Esophagus muscularis mucosa (tissue), 4 donors: ENCODE data around the gene GFRA3.

ENCODE experiments used
- EP300 ChIP-seq: sonication (generic); formaldehyde crosslinking; IDR thresholded peaks from one replicate; pipeline ENCODE4 v1.6.1; 2017; ENCODE audit warnings: antibody characterized with exemption
- POLR2AphosphoS5 ChIP-seq, 2 donors: sonication (generic); formaldehyde crosslinking; IDR thresholded peaks; one replicate each; pipeline ENCODE4 v1.6.1; 2017; ENCODE audit warnings: antibody characterized with exemption in 2 of 2
- TF ChIP-seq, protein P1 (sequence below), 3 experiments: fragments of 200-600 bp in 2 of 3; fragments of 450-650 bp in 1 of 3; sonication (generic) in 2 of 3; IDR thresholded peaks; one replicate each; pipeline ENCODE4 v1.5.1; 2017 to 2019; ENCODE audit warnings: antibody characterized with exemption in 3 of 3, mild to moderate bottlenecking in 2 of 3, moderate library complexity in 1 of 3

DNA sequence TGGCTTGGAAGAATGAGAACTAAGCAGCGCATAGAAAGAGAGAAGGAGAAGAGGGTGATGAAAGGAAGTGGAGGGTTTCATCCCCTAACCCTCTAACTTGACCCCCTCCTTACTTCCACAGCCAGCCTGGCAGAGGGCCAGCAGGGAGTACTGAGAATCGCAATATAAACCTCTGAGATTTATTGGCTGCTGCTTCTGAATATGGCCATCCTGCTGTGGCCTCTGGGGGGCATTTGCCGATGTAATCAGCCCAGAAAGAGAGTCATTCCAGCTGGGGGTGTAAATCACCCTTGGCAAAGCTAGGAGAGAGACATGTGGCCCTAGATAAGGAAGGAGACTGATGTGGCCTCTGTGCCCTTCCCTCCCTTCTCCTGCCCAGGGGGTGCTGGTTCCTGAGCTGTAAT, 960 bp upstream of the GFRA3 start:
- TF ChIP-seq, protein P1, sequence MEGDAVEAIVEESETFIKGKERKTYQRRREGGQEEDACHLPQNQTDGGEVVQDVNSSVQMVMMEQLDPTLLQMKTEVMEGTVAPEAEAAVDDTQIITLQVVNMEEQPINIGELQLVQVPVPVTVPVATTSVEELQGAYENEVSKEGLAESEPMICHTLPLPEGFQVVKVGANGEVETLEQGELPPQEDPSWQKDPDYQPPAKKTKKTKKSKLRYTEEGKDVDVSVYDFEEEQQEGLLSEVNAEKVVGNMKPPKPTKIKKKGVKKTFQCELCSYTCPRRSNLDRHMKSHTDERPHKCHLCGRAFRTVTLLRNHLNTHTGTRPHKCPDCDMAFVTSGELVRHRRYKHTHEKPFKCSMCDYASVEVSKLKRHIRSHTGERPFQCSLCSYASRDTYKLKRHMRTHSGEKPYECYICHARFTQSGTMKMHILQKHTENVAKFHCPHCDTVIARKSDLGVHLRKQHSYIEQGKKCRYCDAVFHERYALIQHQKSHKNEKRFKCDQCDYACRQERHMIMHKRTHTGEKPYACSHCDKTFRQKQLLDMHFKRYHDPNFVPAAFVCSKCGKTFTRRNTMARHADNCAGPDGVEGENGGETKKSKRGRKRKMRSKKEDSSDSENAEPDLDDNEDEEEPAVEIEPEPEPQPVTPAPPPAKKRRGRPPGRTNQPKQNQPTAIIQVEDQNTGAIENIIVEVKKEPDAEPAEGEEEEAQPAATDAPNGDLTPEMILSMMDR (IDR thresholded peaks at IDR 0.05), result no peak
- no peak for TF ChIP-seq POLR2AphosphoS5 (IDR thresholded peaks at IDR 0.05)
- TF ChIP-seq EP300, result no peak
